Measurements from ENCODE around the gene AFAP1. TPM values are rescaled to one million over a fixed set of nuclear protein-coding genes. Genes with fewer than 3 reads are reported as not detected.

The AFAP1 gene
- total RNA-seq, 4 donors from 2014 or later: 4.4 to 16.6 (median 10.7) TPM

DNA sequence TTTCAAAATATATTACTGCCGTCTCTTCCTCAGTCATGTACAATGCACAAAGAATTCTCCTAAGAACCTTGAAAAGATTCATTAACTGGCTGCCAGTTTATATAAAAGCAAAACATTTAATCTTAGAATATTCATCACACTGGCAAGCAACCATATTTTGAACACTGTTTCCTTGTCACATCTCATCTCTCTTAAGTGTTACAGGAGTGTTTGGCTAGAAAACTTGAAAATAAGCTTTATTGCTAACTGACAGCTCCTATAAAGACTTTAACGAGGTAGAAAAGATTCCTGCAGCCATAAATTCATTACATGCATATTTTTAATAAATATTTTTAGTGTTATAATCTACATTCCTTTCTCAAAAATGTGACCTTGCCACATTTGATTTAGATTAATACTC, 149.6 kb downstream of the AFAP1 start:
- Histone ChIP-seq H3K27ac (peak overlapping the region in 1 of 4 donors; percentile 25), H3K4me1 (peaks cover 0 to 12% (median 4%) of the 10 kb centered on the region in 3 donors), H3K4me3 (no peak overlapping the region), H3K27me3 (no peaks in the 10 kb centered on the region), H3K36me3 (peaks cover 0 to 79% (median 3%) of the 10 kb centered on the region in 3 donors), H3K9me3 (no peaks in the 10 kb centered on the region)
- no peak for DNase-seq
- intact Hi-C loops (cut with DNase I): no loop called here
- WGBS, 2 donors: 60 to 76% methylated on average over 2 of the region's 2 CpGs
- TF ChIP-seq, protein P1, sequence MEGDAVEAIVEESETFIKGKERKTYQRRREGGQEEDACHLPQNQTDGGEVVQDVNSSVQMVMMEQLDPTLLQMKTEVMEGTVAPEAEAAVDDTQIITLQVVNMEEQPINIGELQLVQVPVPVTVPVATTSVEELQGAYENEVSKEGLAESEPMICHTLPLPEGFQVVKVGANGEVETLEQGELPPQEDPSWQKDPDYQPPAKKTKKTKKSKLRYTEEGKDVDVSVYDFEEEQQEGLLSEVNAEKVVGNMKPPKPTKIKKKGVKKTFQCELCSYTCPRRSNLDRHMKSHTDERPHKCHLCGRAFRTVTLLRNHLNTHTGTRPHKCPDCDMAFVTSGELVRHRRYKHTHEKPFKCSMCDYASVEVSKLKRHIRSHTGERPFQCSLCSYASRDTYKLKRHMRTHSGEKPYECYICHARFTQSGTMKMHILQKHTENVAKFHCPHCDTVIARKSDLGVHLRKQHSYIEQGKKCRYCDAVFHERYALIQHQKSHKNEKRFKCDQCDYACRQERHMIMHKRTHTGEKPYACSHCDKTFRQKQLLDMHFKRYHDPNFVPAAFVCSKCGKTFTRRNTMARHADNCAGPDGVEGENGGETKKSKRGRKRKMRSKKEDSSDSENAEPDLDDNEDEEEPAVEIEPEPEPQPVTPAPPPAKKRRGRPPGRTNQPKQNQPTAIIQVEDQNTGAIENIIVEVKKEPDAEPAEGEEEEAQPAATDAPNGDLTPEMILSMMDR (IDR thresholded peaks at IDR 0.05): no peak
- no peak for TF ChIP-seq POLR2A (IDR thresholded peaks at IDR 0.05)

DNA sequence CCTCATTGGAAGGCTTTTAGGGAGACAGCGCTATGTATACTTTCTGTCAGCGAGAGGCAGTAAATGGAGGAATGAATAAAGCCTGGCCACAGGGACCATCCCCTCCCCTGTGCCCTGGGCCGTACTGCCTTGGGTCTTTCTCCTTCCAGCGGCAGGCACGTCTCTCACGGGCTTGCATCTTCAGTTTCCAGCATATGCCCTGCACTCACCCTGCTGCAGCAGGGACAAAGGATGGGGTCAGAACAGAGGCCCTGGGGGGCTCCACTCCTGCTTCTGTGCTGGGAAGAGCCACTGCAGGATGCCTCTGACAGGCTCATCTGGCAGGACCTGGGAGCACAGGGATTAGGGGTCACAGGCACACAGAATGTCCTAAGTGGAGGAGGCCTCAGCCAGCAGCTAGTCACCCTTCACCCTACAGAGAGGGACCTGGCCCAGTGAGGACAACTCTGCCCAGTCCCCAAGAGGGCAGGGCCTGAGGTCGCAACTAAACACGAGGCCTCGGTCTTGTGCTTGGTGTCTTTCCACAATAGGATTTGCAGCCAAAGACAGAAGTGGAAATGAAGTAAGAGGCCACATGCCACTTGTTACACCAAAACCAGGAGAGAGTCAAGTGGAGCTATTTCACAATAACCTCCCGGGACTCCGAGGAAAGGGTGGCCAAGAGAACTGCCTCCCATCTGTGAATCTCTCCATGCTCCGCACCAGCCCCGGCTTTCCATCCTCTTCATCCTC, 150.8 kb downstream of the AFAP1 start:
- Histone ChIP-seq H3K36me3 (peaks cover 0 to 85% (median 3%) of the 10 kb centered on the region in 3 donors), H3K4me3 (no peak overlapping the region), H3K9me3 (no peaks in the 10 kb centered on the region), H3K27me3 (no peaks in the 10 kb centered on the region), H3K27ac (peak overlapping the region in 2 of 4 donors; percentile 25 to 44), H3K4me1 (peaks cover 0 to 12% (median 4%) of the 10 kb centered on the region in 3 donors)
- 89 to 90% methylated on average over 11 to 12 of the region's 13 CpGs for WGBS, 2 donors
- intact Hi-C loops (cut with DNase I): no loop called here
- DNase-seq: no peak
- TF ChIP-seq, protein P1 (IDR thresholded peaks at IDR 0.05): no peak
- TF ChIP-seq POLR2A (IDR thresholded peaks at IDR 0.05): no peak

DNA sequence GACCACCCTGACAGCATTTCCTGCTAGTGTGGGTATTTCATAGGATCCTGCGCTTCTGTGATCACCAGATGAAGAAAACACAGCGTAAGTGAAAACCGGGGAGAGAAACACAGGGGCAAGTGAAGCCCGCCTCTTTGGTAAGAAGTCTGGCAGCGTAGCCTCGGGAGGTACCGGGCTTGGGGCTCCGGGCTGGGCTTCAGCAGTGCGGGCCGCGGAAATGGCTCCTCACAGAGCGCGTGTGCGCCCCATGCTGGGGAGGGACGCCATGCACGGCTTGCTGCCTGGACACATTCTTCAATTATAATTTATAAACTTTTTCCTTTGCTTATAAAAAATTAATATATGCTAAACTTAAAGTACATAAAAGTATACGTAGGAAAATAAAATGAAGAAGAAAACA, 151.5 kb downstream of the AFAP1 start:
- Histone ChIP-seq H3K27ac (no peak overlapping the region), H3K9me3 (no peaks in the 10 kb centered on the region), H3K27me3 (no peaks in the 10 kb centered on the region), H3K4me3 (no peak overlapping the region), H3K36me3 (peaks cover 0 to 85% (median 3%) of the 10 kb centered on the region in 3 donors), H3K4me1 (peaks cover 0 to 12% (median 4%) of the 10 kb centered on the region in 3 donors)
- intact Hi-C loops (cut with DNase I): no loop called here
- no peak for TF ChIP-seq POLR2A (IDR thresholded peaks at IDR 0.05)
- TF ChIP-seq, protein P1 (IDR thresholded peaks at IDR 0.05): no peak
- WGBS, 2 donors: 91 to 93% methylated on average over 17 of the region's 17 CpGs
- no peak for DNase-seq

DNA sequence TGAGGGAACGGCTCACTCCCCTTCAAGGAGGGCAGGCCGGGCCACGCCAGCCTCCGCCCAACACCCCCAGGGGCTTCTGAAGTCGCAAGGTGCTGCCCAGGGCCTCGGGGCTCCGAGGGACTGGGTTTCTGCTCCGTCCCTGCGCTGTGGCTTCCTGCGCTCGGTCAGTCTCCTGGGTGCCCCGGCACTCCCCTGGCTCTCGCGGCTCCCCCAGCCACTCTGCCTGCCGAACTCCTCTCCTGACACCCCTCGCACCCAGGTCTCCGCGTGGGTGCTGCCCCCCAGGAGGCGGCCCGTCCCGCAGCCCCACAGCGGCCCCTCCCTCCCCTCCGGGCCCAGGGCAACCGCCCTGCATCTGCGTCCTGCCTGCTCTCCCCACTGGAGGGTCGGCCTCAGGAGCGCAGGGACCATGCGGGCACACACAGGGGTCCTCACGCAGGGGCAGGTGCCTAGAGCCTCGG, 151.9 kb downstream of the AFAP1 start:
- no peak for TF ChIP-seq POLR2A (IDR thresholded peaks at IDR 0.05)
- H3K4me3 ChIP-seq: no peak overlapping the region
- H3K27ac ChIP-seq: no peak overlapping the region
- H3K4me1 ChIP-seq: peaks cover 0 to 16% (median 5%) of the 10 kb centered on the region in 3 donors
- no peaks in the 10 kb centered on the region for H3K9me3 ChIP-seq
- no peaks in the 10 kb centered on the region for H3K27me3 ChIP-seq
- 92% methylated on average over 12 of the region's 30 CpGs; no CpG with 5 or more reads in 1 of the 2 donors for WGBS, 2 donors
- DNase-seq: no peak
- intact Hi-C loops (cut with DNase I): no loop called here
- peaks cover 0 to 82% (median 3%) of the 10 kb centered on the region in 3 donors for H3K36me3 ChIP-seq

DNA sequence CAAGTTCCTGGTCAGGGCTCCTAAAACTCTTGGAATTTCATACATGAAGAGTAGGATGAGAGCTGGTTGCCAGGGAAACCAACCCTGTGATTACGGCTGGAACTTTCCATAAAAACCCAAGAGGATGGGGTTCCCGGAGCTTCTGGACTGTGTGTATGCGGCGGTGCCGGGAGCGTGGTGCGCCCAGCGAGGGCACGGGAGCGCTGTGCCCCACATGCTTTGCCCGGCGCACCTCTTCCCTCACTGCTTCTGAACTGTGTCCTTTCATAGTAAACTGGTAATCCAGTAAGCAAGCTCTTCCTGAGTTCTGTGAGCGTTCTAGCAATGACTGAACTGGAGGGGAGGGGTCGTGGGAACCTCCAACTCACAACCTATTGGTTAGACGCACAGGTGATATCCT, 152.6 kb downstream of the AFAP1 start:
- intact Hi-C loops (cut with DNase I): no loop called here

More for the DNA sequence above, 152.6 kb downstream of the AFAP1 start:
- TF ChIP-seq, protein P1 (IDR thresholded peaks at IDR 0.05): no peak
- TF ChIP-seq POLR2A (IDR thresholded peaks at IDR 0.05): no peak
- Histone ChIP-seq H3K27me3 (no peaks in the 10 kb centered on the region), H3K36me3 (peaks cover 0 to 76% (median 3%) of the 10 kb centered on the region in 3 donors), H3K4me1 (peaks cover 0 to 22% (median 9%) of the 10 kb centered on the region in 3 donors), H3K4me3 (no peak overlapping the region), H3K27ac (no peak overlapping the region), H3K9me3 (no peaks in the 10 kb centered on the region)
- no peak for DNase-seq
- WGBS, 2 donors: 88 to 96% methylated on average over 10 to 14 of the region's 15 CpGs

Data from esophagus squamous epithelium (tissue), 5 donors.